NCI-H510A treated with DMSO at 0.1 percent for 48 hours (cell line): ENCODE data around the gene BRD2.
A peak's percentile ranks its signal among the peaks of the same experiment; 100 is the strongest.

Experiments
- DNase-seq: peaks from one replicate; lab custom pipeline; 2025; lab: John Stamatoyannopoulos, UW

The BRD2 gene

GRCh38 chr6:32972353-32973143 is 4.2 kb downstream of the BRD2 start:
- peak; percentile 82 for DNase-seq

GRCh38 chr6:32973144-32974015 is 5.0 kb downstream of the BRD2 start:
- no peak for DNase-seq

DNA sequence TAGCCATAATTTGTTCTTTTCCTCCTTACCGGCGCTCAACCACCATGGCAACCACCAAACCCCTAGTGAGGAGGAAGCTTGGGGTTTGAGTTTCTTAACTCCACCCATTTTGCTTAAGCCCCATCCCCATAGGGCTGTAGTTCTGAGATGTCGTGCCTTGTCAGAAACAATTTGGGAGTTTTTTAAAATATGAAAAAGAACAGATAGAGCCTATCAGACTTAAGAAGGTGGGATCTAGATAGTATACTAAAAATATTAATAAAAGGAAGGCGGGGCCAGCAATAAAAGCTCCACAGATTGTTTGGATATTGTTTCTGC is 5.6 kb downstream of the BRD2 start:
- no peak for DNase-seq

GRCh38 chr6:32974541-32975308 is 6.3 kb downstream of the BRD2 start:
- DNase-seq = no peak

DNA sequence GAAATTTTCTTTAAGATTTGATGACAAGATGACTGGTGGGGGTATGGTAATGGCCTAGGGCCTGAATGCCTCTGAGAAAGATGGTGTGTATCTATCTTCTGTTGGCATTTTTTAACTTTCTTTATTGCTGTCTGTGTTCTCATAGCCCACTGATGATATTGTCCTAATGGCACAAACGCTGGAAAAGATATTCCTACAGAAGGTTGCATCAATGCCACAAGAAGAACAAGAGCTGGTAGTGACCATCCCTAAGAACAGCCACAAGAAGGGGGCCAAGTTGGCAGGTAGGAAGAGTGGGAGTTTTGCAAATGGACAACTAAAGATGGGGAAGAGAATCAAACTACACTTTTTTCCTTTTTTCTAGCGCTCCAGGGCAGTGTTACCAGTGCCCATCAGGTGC is 7.5 kb downstream of the BRD2 start:
- no peak for DNase-seq

DNA sequence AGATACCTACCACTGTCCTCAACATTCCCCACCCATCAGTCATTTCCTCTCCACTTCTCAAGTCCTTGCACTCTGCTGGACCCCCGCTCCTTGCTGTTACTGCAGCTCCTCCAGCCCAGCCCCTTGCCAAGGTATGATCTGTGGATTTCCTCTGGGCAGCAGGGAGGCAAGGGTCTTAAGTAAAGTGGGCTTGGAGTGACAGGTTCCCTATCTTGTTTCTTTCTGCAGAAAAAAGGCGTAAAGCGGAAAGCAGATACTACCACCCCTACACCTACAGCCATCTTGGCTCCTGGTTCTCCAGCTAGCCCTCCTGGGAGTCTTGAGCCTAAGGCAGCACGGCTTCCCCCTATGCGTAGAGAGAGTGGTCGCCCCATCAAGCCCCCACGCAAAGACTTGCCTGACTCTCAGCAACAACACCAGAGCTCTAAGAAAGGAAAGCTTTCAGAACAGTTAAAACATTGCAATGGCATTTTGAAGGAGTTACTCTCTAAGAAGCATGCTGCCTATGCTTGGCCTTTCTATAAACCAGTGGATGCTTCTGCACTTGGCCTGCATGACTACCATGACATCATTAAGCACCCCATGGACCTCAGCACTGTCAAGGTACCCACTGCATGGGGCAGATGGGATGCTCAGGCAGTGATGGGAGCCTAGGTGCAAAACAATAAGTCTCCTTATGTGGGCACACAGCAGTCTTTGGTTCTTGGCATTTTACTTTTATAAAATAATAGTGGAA is 8.1 kb downstream of the BRD2 start:
- no peak for DNase-seq

GRCh38 chr6:32977272-32977952 is 9.0 kb downstream of the BRD2 start:
- no peak for DNase-seq

GRCh38 chr6:32977953-32978324 is 9.5 kb downstream of the BRD2 start:
- DNase-seq = no peak

- DNase-seq = no peak
These were observed 11.5 kb downstream of the BRD2 start for GRCh38 chr6:32979720-32980487.

DNA sequence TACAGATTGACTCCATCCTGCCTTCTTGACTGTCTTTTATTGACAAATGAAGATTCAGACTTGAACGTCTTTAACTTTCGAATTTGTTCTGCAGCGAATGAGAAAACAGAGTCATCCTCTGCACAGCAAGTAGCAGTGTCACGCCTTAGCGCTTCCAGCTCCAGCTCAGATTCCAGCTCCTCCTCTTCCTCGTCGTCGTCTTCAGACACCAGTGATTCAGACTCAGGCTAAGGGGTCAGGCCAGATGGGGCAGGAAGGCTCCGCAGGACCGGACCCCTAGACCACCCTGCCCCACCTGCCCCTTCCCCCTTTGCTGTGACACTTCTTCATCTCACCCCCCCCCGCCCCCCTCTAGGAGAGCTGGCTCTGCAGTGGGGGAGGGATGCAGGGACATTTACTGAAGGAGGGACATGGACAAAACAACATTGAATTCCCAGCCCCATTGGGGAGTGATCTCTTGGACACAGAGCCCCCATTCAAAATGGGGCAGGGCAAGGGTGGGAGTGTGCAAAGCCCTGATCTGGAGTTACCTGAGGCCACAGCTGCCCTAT is 12.2 kb downstream of the BRD2 start:
- DNase-seq = no peak

- DNase-seq = peak; percentile 94
These were observed 13.8 kb downstream of the BRD2 start for GRCh38 chr6:32982084-32982701.

- no peak for DNase-seq
These were observed 14.5 kb downstream of the BRD2 start for GRCh38 chr6:32982702-32983492.

GRCh38 chr6:32983493-32983848 is 15.1 kb downstream of the BRD2 start:
- DNase-seq = no peak

GRCh38 chr6:32983964-32984621 is 15.7 kb downstream of the BRD2 start:
- DNase-seq = no peak

DNA sequence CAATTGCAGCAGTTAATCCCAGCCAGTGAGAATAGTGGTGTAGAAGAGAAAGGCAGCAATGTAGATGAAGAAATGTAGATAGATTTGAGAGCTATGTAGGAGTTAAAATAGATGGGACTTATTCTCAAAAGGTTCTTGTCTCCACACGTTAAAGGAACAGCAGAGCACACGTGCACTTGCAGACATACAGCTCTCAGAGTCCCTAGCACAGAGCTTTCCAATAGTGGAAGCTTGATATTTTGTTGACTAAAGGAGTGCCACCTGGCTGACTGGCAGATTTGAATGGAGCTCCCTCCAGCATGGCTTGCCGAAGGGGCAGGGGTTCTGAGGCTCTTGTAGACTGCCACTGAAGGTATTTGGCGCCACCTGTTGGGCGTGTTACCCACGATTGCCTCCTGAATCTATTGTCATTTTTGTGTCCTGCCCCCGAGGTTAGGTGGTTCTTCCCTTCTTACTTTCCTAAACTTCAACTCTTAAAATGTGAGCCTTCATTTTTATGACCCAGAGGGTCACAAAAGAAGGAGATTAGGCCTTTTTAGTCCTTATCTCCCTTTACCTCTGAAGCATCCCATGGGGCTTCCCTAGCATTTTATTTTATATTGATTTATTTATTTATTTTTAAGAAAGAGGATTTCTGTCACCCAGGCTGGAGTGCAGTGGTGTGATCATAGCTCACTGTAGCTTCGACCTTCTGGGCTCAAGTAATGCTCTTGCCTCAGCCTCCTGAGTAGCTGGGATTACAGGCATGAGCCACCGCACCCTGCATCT is 16.4 kb downstream of the BRD2 start:
- DNase-seq = peak; percentile 98

GRCh38 chr6:32989368-32989767 is 21.0 kb downstream of the BRD2 start:
- DNase-seq = no peak

DNA sequence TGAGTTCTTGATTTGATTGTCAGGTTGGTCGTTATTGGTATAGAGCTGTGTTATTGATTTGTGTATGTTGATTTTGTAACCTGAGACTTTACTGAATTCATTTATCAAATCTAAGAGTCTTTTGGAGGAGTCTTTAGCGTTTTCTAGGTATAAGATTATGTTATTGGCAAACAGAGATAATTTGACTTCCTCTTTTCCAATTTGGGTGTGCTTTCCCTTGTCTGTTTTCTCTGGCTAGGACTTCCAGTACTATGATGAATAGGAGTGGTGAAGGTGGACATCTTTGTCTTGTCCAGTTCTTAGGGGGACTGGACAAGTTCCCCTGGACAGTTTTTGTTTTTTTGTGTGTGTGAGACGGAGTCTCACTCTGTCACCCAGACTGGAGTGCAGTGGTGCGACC is 23.6 kb downstream of the BRD2 start:
- DNase-seq = no peak
